HEK293 (cell line): Measurements from ENCODE around the gene NINL.

Experiments used
- CTCF ChIA-PET: fragments of 350-600 bp; formaldehyde crosslinking; extraction: SDS; loops from one replicate; lab custom pipeline; 2021; ENCODE audit warnings: antibody characterized with exemption; lab: Yijun Ruan, JAX
- POLR2A ChIA-PET: fragments of 300-600 bp; formaldehyde crosslinking; extraction: SDS; loops from one replicate; lab custom pipeline; 2020; ENCODE audit warnings: antibody characterized with exemption, inconsistent platforms; lab: Yijun Ruan, JAX
- H3K27ac ChIP-seq: fragments of 200-500 bp; sonication (Bioruptor generic); 2 replicates; pipeline ENCODE4 v1.5.1; 2014; ENCODE audit warnings: low read depth, low read length, control low read depth, inconsistent platforms; ENCODE audit errors: extremely low read depth
- H3K36me3 ChIP-seq, 2 experiments: fragments of 200-500 bp in 1 of 2; sonication (Bioruptor generic) in 1 of 2; 1 replicate in 1 of 2; 2 replicates in 1 of 2; pipeline ENCODE4 v1.5.1; 2014 to 2017; ENCODE audit warnings: inconsistent platforms in 2 of 2, low read length in 2 of 2; ENCODE audit not compliant: control insufficient read depth in 2 of 2, insufficient read depth in 1 of 2
- H3K4me1 ChIP-seq: fragments of 200-500 bp; sonication (Bioruptor generic); 2 replicates; pipeline ENCODE4 v1.5.1; 2014; ENCODE audit warnings: mild to moderate bottlenecking, low read length, inconsistent platforms; ENCODE audit not compliant: control insufficient read depth, insufficient read depth
- H3K4me3 ChIP-seq: 2 replicates; pipeline ENCODE4 v1.5.1; 2011; ENCODE audit warnings: low read depth, mild to moderate bottlenecking, control low read depth, low read length, moderate library complexity
- H3K9me3 ChIP-seq: fragments of 200-500 bp; sonication (Bioruptor generic); 2 replicates; pipeline ENCODE4 v1.5.1; 2014; ENCODE audit warnings: low read depth, low read length, inconsistent platforms; ENCODE audit not compliant: control insufficient read depth, insufficient read depth
- CTCF ChIP-seq: fragments of 450-650 bp; formaldehyde crosslinking; IDR thresholded peaks from 2 replicates; pipeline ENCODE4 v1.5.1; 2016; ENCODE audit warnings: missing biosample characterization, missing genetic modification characterization
- FEZF1 ChIP-seq: fragments of 450-650 bp; formaldehyde crosslinking; IDR thresholded peaks from 2 replicates; pipeline ENCODE4 v1.5.1; 2016; ENCODE audit warnings: missing biosample characterization, missing genetic modification characterization
- GLIS1 ChIP-seq: fragments of 450-650 bp; formaldehyde crosslinking; IDR thresholded peaks from 2 replicates; pipeline ENCODE4 v1.5.1; 2016; ENCODE audit warnings: missing biosample characterization, missing genetic modification characterization
- IKZF3 ChIP-seq: fragments of 450-650 bp; IDR thresholded peaks from 2 replicates; pipeline ENCODE4 v1.5.0; 2018; ENCODE audit warnings: missing biosample characterization, mild to moderate bottlenecking, missing genetic modification characterization, moderate library complexity
- KLF8 ChIP-seq: fragments of 450-650 bp; formaldehyde crosslinking; IDR thresholded peaks from 2 replicates; pipeline ENCODE4 v1.5.1; 2016; ENCODE audit warnings: missing biosample characterization, missing genetic modification characterization
- PRDM4 ChIP-seq: fragments of 450-650 bp; formaldehyde crosslinking; IDR thresholded peaks from 2 replicates; pipeline ENCODE4 v1.5.1; 2017; ENCODE audit warnings: missing biosample characterization, missing genetic modification characterization
- SCRT2 ChIP-seq: fragments of 450-650 bp; formaldehyde crosslinking; IDR thresholded peaks from 2 replicates; pipeline ENCODE4 v1.5.1; 2016; ENCODE audit warnings: missing biosample characterization, missing genetic modification characterization
- SP2 ChIP-seq: fragments of 450-650 bp; formaldehyde crosslinking; IDR thresholded peaks from 2 replicates; pipeline ENCODE4 v1.5.1; 2016; ENCODE audit warnings: missing biosample characterization, missing genetic modification characterization
- ZBTB7A ChIP-seq: fragments of 450-650 bp; formaldehyde crosslinking; IDR thresholded peaks from 2 replicates; pipeline ENCODE4 v1.5.1; 2016; ENCODE audit warnings: low read depth, missing biosample characterization, missing genetic modification characterization
- ZNF146 ChIP-seq: fragments of 450-650 bp; formaldehyde crosslinking; IDR thresholded peaks from 2 replicates; pipeline ENCODE4 v1.5.1; 2016; ENCODE audit warnings: missing biosample characterization, missing genetic modification characterization
- ZNF26 ChIP-seq: fragments of 450-650 bp; formaldehyde crosslinking; IDR thresholded peaks from 2 replicates; pipeline ENCODE4 v1.5.1; 2016; ENCODE audit warnings: missing biosample characterization, missing genetic modification characterization
- ZNF510 ChIP-seq: fragments of 450-650 bp; formaldehyde crosslinking; IDR thresholded peaks from 2 replicates; pipeline ENCODE4 v1.5.1; 2018; ENCODE audit warnings: mild to moderate bottlenecking, missing genetic modification characterization, missing biosample characterization; ENCODE audit not compliant: insufficient replicate concordance
- ZNF600 ChIP-seq: fragments of 450-650 bp; formaldehyde crosslinking; IDR thresholded peaks from 2 replicates; pipeline ENCODE4 v1.5.1; 2016; ENCODE audit warnings: missing biosample characterization, missing genetic modification characterization
- ZNF654 ChIP-seq: fragments of 450-650 bp; formaldehyde crosslinking; IDR thresholded peaks from 2 replicates; pipeline ENCODE4 v1.5.1; 2016; ENCODE audit warnings: low read depth, missing biosample characterization, missing genetic modification characterization
- ZNF658 ChIP-seq: fragments of 450-650 bp; formaldehyde crosslinking; IDR thresholded peaks from 2 replicates; pipeline ENCODE4; 2016; ENCODE audit warnings: missing biosample characterization, missing genetic modification characterization

The NINL gene

GRCh38 chr20:25579081-25579770 is 6.1 kb downstream of the NINL start (continued):
- TF ChIP-seq PRDM4 (tag by site-specific recombination) (no peak), IKZF3 (tag by site-specific recombination) (no peak), ZBTB7A (tag by site-specific recombination) (no peak), ZNF146 (no peak), ZNF510 (no peak), ZNF26 (tag by site-specific recombination) (no peak), GLIS1 (peak; percentile 62)
- TF ChIP-seq, all 188 proteins: peak for 3

- Histone ChIP-seq H3K9me3 (no peaks in the 10 kb centered on the region), H3K36me3 (peaks cover 0 to 18% of the 10 kb centered on the region in 2 experiments; a peak in 1 of 3 replicates), H3K27ac (no peak overlapping the region), H3K4me1 (peaks cover 3% of the 10 kb centered on the region; the same call in 1 of the 2 replicates), H3K4me3 (no peak overlapping the region)
- POLR2A ChIA-PET: interaction anchor here (0.5 kb wide), 1 partner anchor 67 kb away, joined by 3 read pairs; no protein-coding TSS in a partner anchor
- TF ChIP-seq FEZF1 (tag by site-specific recombination): no peak
- no peak for TF ChIP-seq ZNF658 (tag by site-specific recombination)
- TF ChIP-seq SP2 (tag by site-specific recombination): no peak
- CTCF ChIA-PET: no interaction called here
Measured at GRCh38 chr20:25576783-25577530, 8.4 kb downstream of the NINL start.

GRCh38 chr20:25574411-25574810 is 10.9 kb downstream of the NINL start:
- Histone ChIP-seq H3K4me3 (no peak overlapping the region), H3K4me1 (peaks cover 3% of the 10 kb centered on the region; the same call in 1 of the 2 replicates), H3K9me3 (no peaks in the 10 kb centered on the region), H3K36me3 (peaks cover 0 to 6% of the 10 kb centered on the region in 2 experiments; a peak in 2 of 3 replicates), H3K27ac (no peak overlapping the region)
- POLR2A ChIA-PET: no interaction called here
- peak; percentile 34; the same call in 1 of the 2 replicates for TF ChIP-seq ZNF600
- no peak for TF ChIP-seq KLF8 (tag by site-specific recombination)
- TF ChIP-seq CTCF (tag by site-specific recombination): peak; percentile 65
- TF ChIP-seq SCRT2 (tag by site-specific recombination): 0 out of 2 replicates have a peak, but pooled peaks have one; percentile 19
- peak; percentile 58 for TF ChIP-seq ZNF654
- CTCF ChIA-PET: interaction anchor here (0.7 kb wide), 1 partner anchor 214 kb away, joined by 3 read pairs; no protein-coding TSS in a partner anchor
